DMS79 (cell line): ENCODE data around the gene MT1F.
"Not testable (repeated sequence)": the region's sequence is repeated elsewhere in the genome, so short reads cannot be mapped to it uniquely, and the experiment has no call there.

Experiments
- DNase-seq: peaks from one replicate; lab custom pipeline; 2025; lab: John Stamatoyannopoulos, UW

The MT1F gene

DNA sequence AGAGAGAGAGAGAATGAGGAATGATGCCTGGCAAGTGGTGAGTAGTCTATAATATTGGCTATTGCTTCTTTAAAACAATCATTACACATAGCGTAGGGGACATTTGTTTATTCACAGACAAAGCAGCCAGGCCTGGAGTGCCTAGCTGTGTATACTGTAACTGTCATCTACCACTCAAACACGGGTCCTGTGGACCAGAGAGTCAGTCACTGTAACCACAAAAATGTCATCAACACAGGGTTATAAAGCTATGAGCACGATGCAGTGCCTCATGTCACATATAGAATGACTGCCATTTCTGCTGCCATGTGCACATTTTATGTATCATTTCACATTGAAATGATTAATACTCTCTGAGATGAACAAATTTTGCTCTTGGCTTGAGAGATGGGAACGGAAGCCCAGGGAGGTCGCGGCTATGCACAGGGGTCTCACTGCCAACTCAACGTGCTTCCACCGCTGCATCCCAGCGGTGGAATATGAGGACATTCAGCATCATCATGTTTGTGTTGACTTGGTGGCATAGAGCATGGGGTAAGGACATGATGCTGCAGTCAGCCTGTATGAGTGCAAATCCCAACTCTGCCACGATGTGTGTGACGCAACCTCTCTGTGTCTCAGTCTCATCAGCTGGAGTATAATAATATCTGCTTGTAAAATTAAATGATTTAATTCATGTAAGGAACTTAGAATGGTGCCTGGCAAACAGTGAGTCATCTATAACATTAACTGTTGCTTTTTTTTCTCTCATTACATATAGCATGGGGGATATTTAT lies 15.2 kb downstream of the MT1F start:
- DNase-seq: no peak

DNA sequence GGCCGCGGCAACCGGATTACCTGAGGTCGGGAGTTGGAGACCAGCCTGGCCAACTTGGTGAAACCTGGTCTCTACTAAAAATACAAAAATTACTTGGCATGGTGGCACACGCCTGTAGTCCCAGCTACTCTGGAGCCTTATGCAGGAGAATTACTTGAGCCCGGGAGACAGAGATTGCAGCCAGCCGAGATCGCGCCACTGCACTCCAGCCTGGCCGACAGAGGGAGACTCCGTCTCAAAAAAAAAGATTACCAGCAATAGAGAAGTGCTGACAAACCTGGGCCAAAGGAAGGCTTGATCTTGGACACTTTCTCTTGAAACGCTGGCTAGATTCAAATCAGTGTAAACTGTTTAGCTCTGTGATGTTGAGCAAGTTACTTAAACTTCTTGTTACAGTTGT lies 16.2 kb downstream of the MT1F start:
- no peak for DNase-seq

DNA sequence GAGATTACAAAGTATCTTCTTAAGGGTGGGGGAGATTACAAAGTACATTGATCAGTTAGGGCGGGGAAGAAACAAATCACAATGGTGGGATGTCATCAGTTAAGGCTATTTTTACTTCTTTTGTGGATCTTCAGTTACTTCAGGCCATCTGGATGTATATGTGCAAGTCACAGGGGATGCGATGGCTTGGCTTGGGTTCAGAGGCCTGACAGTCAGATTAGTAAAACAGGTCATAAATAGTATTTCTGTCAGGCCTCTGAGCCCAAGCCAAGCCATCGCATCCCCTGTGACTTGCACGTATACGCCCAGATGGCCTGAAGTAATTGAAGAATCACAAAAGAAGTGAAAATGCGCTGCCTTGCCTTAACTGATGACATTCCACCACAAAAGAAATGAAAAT lies 16.8 kb downstream of the MT1F start:
- DNase-seq: not testable (repeated sequence)

DNA sequence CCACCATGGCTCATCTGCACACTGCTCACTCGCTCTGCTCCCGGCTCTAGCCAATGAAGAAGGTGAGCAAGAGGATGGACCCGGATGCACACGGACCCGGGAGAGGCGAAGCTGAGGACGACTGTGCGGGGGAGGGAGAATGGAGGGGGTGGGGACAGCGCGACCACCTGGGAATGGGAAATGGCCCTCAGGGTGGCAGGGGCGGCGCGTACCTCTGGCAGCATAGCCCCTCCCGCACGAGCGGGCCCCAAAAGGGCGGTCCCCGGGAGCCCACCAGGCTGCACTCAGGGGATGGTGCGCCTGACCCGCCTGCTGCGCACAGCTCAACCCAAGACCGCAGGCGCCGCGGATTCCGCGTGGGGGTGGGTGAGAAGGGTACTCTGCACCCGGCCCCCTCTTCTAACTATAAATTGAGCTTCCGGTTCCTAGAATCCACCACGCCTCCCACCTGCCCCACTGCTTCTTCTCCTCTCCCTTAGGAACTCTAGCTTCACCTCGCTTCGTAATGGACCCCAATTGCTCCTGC lies 18.0 kb downstream of the MT1F start:
- no peak for DNase-seq

DNA sequence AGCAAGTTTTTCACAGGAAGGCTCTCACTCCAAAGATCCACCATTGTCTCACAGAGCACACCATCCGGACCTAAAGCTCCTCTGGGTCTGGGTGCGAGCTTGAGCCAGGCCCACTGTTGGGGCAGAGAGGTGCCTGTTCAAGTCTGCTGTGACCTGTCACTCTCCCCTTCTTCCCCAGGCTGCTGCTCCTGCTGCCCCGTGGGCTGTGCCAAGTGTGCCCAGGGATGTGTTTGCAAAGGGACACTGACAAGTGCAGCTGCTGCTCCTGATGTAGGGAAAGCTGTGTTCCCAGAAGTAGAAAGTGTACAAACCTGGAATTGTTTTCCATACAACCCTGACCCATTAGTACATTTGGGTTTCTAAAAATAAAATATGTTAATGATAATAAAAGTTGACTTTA lies 19.7 kb downstream of the MT1F start:
- no peak for DNase-seq

DNA sequence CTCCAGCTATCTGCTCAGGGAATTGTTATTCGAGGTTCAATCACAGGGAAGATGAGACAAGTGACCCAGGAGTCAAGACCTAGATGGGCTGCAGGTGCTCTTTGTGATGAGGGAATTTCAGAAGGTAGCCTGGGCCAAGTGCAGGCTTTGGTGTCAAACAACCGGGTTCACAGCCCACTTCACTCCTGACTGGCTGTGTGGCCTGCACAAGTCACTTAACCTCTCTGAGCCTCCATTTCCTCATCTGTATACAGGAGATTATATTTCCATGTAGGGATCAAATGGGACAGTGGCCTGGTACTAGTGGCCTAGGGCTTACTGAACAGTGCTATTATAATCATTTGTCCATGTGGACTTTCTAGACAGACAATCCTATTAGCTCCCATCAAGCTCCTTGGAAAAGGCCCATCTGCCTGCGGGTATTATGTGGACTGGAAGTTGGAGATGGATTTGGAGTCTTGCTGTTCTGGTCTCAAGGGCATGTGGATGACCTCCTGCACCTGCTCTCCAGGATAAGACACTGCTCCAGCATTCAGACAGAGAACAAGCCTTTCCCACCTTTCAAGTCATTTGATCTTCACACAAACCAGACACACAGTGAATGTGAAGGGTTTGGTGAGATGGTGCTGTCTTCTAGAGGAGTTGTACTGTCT lies 21.4 kb downstream of the MT1F start:
- DNase-seq: no peak

DNA sequence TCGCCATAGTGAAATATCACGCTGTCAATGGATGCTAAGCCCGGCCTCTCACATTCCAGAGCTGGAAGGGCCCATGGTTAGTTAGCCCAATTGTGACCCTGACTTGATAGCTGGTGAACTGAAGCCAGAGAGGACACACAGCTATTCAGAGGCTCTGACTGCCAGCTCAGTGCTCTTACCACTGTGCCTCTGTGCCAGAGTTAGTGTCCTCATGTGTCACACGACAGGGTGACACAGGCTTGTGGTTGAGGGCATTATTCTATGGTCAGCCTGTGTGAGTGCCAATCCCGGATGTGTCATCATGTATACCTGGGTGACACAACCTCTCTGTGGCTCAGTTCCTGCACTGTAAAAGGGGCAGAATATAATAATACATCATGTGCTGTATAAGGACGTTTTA lies 22.1 kb downstream of the MT1F start:
- DNase-seq: no peak

DNA sequence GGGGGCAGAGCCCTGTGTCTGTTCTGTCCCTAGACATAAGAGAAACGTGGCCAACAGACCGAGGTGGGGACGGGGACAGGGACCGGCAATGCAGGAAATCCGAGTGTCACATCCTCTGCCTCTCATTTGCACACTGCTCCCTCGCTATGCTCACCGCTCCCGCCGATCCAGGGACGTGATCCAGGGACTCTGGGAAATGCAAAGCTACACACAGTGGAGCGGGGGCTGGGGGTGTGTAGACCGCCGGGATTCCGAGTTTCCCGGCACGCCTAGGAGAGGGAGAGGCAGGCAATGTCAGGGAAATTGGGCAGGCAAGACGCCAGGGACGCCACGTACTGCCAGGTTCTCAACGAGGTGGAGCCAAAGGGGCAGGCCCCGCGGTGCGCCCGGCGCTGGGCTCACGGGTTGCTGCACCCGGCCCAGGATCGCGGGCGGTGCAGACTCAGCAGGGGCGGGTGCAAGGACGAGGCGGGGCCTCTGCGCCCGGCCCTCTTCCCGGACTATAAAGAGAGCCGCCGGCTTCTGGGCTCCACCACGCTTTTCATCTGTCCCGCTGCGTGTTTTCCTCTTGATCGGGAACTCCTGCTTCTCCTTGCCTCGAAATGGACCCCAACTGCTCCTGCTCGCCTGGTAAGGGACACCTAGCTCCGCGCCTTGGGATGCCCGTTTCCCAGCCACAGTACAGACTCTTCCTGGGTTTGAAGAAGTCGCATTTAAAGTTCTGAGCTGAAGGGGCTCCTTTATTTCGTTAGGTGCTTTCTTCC lies 24.4 kb downstream of the MT1F start, which contains the start of gene MT1X:
Gene MT1X, plus strand, starts transcription at position 532 of the 764 bp plus-strand sequence. Its CDS starts 71 bp downstream, at position 603.
- DNase-seq: peak; percentile 60

DNA sequence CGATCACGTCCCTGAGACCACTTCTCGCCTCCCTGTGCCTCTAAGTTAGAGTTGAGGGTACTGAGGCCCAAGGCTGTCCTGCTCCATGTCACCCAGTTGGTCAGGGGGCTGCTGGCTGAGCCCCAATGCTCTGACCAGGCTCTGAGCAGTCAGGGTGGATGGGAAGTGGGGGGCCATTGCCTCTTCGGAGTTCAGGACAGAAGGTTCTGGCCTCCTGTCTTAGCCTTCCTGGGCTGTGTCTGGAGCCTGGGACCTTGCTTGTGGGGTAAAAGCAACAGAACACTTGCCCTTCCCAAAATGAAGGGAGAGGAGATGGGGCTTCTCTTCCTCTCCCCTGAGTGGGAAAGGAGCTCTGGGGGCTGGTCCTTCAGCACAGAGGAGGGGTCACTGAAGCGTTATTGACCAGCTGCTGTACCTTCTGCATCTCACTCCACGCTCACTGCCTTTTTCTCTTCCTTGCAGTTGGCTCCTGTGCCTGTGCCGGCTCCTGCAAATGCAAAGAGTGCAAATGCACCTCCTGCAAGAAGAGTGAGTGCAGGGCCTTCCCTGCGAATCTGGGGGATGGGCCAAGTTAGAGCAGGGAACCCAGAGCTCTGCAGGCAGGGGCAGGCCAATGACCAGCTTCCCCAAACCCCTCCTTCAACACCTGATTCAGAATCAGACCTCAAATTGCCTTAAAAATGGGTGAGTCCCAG lies 25.1 kb downstream of the MT1F start:
- DNase-seq: no peak

DNA sequence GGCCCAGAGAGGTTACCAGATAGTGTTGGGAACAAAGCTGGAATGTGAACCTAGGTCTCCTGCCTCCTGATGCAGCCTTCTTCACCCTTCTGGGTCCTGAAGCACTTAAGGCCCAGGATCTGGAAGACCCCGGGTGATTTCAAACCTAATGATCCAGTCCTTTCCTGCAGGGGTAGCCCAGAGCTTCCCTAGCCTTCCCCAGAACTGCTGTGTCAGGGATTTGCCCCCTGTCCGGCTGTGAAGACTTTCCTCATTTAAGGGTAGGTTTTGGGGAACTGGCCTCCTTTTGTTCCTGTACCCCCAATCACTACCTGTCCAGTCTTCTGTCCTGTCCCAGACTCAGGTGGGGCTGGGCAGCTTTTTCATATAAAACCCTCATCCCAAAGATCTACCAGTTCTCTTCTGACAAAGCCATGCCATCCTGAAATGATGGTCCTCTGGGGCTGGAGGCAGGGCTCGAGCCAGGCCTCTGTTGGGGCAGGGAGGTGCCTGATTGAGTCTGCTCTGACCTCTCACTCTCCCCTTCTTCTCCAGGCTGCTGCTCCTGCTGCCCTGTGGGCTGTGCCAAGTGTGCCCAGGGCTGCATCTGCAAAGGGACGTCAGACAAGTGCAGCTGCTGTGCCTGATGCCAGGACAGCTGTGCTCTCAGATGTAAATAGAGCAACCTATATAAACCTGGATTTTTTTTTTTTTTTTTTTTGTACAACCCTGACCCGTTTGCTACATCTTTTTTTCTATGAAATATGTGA lies 25.8 kb downstream of the MT1F start:
- DNase-seq: no peak

DNA sequence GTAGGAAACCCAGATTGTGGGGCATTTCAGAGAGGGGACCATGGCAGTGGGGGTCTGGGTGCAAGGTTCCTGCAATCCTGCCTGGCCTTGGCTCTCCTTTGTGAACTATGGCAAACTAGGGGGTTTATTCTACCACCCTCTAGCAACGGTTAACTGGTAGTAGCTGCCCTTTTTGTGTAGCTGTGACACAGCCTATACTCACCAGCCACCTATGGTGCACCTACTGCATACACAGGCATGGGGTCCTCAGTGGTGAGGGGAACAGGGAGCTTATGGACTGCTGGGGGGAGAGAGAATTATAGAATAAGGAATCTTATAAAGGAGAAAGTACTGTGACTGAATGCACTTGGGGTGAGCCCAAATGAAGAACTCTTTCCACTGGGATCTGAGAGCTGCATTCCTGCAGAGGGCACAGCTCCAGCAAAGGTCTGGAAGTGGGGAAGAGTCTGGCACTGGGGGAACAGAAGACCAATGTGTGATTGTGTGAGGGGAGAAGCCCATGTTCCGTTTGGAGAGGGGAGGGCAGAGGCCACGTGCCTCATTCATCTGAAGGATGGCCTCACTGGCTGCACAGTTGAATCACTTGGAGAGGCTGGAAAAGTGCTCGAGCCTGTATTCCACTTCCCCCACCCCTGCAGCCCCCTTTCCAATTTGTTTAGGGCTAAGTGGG lies 26.6 kb downstream of the MT1F start:
- no peak for DNase-seq

DNA sequence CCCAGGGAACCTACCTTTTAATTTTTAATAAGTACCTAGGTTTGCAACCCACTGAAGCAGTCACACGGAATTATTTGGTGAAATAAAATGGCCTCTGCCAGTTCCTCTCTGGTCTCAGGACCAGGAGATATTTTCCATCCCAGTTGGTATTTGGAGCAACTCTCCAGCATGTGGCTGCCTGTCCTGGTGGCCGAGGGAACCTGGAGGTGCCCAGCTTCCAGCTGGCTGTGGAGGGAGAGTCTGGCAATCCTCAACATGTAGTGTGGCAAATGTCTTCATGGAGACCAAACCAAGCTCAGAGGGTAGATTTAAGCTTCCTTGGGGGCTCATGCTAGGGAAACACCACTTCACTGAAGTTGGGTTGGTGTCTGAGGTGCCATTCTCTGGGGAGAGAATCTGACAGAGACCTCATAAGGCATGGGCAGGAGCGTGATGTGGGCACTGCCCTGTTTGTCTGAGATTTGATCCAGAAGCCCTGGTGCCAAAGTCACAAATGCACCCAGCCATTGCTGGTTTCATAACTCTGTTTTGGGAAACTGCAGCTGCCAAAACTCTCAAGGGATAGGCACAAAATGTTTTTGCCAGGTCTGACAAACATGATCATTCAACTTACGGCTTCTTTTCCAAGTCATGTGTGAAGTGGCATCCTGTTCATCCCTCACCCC lies 27.3 kb downstream of the MT1F start:
- no peak for DNase-seq

DNA sequence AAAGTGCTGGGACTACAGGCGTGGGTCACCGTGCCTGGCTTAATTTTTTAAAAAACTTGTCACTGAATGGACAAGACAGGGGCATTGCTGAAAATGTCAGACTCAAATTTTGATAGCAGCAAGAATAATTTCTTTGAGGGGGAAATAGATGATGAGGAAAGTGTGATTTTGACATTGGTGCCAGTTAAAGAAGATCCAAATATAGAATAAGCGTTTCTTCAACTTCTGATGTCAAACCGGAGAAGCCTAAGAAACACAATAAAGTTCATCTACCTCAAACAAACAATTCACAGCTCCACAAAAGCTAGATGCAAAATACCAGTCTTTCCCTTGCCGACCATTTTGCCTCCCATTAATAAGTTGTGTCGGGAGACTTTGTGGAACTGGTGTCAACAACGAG lies 29.0 kb downstream of the MT1F start:
- DNase-seq: no peak

DNA sequence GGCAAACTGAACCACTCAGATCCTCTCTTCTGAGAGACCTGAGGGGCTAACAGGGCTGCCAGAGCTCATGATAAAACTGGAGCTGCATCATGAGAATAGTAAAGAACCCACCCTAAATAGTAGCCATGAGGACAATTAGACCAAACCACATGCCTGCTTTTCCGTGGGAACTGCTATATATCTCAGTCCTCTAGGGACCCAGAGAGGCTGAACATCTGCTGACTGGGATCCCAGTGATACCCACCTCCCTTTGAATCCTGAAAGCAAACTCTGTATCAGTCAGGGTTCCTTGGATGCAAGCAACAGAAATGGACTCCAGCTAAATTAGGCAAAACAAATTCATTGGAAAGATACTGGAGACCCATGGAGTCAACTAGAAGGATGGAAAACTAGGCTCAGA lies 31.0 kb downstream of the MT1F start:
- DNase-seq: no peak

DNA sequence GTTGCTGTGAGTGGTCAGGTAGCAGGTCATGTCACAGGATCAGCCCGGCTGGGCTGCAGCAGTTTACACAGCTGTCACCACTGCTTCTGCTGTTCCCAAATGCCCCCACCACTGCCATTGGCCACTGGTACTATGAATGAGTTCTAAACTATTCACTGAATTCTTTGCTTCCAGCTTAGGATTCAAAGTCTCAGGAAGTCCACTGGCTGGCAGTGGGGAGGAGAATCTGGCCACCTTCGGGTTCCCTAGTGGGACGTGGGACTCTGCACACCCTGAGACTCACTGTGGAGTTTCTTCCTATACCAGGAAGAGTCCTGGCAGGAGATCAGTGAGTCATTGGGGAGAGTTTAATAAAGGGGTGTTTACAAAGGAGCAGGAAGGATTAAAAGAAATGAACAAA lies 31.4 kb downstream of the MT1F start:
- no peak for DNase-seq

DNA sequence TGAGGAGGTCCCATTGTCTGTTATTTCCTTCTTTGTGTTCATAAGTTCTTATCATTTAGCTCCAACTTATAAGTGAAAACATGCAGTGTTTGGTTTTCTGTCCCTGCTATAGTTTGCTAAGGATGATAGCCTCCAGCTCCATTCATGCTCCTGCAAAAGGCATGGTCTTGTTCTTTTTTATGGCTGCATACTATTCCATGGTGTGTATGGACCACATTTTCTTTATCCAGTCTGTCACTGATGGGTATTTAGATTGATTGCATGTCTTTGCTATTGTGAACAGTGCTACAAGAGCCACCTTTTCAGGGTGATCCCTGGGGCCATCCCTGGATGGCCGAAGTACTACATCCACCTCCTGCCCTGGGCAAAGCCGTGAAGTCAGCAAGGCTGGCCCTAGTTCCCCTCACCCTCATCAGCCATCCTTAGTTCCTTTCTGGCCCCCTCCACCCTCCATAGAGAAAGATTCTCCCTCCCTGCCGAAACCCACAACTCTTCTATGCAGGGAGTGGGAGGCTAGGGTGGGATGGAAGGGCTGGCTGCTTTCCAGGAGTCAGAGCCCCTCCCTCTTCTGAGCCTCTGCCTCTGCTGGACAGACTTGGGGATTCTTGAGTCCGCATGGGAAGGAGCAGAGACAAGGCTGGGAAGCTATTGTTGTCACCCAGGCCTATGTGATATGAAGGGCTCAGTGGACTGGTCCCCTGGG lies 32.8 kb downstream of the MT1F start:
- no peak for DNase-seq

DNA sequence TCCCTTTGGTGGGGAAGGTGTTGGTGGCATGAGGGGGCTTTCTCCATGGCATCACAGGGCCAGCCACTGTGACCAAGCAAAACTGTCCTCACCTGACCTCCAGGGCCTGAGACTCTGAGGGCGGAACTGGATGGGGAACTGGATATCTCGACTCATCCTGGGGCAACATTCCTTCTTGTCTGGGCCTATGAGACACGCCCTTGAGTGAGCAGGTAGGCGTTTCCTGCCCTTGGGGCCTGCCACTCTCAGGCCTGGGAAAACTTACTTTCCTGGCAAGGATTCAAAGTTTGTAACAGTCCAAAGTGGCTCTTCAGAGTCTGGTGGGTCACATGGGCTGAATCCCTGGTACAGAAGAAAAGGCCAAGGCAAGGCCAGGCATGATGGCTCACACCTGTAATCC lies 34.1 kb downstream of the MT1F start:
- DNase-seq: peak; percentile 58

DNA sequence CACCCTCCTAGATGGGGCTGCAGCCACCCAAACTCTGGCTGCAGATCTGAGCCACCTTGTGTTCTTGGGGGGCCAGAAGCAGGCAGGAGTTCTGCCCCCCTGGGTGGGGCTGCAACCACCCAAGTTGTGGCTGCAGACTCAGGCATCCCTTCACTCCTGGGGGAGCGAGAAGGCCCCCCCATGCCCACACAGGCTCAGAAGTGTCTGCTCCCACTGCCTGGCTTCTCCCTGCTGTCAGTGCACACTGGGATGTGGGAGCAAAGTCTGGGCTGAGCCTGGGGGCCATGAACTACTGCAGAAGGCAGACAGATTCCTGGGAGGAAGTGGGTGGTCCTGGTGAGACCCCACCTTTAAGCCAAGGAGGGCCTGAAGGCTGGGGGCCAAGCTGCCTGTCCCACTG lies 37.5 kb downstream of the MT1F start:
- no peak for DNase-seq

DNA sequence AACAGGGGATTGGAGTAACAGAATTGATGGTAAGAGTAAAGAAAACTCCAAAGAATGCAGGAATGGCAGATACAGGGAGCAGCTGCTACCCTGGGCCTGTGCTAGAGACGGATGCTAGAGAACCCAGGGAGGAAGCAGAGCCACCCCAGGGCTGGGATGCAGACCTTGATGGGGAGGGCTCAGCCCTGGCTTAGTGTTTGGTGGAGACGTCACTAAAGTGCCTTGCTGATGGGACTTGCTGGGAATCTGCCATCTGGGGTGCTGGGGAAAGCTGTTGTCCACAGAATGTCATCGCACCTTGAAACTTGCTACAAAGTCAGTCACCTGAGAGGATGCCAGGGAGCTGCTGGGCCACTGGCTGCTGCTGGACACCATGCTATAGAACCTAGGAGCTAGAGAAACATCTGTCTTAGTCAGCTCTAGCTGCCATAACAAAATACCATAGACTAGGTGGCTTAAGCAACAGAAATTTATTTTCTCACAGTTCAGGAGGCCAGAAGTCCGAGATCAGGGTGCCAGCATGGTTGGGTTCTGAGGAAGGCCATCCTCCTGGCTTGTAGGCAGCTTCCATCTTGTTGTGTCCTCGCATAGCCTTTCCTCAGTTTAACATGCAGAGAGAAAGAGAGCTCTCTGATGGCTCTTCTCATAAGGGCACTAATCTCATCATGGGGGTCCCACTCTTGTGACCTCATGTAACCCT lies 39.8 kb downstream of the MT1F start:
- DNase-seq: no peak
